ENCODE data around the gene PRDM7. TPM values are rescaled to one million over a fixed set of nuclear protein-coding genes. Genes with fewer than 3 reads are reported as not detected.

Gene PRDM7
- total RNA-seq, 1 experiment from 2014 or later = not detected

DNA sequence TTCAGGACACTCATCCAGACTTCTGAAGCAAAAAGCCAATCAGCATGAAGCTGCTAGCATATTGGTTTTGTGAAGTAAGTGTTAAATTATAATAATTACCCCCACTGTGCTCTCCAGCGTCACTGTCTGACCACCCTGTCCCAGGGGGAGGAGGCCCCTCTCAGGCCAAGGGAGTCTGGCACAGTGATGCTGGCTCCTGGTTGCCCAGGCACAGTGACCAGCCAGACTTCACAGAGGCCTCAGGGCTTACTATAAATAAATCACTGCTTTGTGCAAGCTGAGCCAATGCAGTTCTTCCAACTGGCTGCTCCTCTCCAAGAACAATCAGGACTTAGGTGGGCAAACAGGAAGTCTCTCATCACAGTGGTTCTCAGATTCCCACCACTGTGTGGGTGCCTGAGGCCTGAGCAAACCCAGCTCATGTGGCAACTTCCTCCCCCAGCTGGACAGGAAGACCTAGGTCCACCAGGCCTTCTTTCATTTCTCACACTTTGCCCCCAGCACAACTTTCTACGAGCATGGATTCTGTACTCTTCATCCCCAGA, 56.2 kb downstream of the PRDM7 start:
- Mint-ChIP-seq H3K9me3 (ENCODE audit: unreplicated experiment) (no peaks in the 10 kb centered on the region), H3K36me3 (ENCODE audit: insufficient read depth, unreplicated experiment) (peaks cover 43% of the 10 kb centered on the region), H3K27ac (ENCODE audit: unreplicated experiment) (peak overlapping the region; percentile 99), H3K27me3 (ENCODE audit: insufficient read depth, unreplicated experiment) (no peaks in the 10 kb centered on the region), H3K4me3 (ENCODE audit: unreplicated experiment) (peak overlapping the region; percentile 92), H3K4me1 (ENCODE audit: low read depth, unreplicated experiment) (peaks cover 26% of the 10 kb centered on the region)
- no peaks in the 10 kb centered on the region for H3K27me3 ChIP-seq (replicated peaks; ENCODE audit: control insufficient read depth, insufficient read depth, low read length)
- POLR2A ChIA-PET = interaction anchor here (0.5 to 0.9 kb wide), 2 partner anchors 96 to 128 kb away, joined by 3 to 4 read pairs; no protein-coding TSS in a partner anchor
- TF ChIP-seq, protein P1, sequence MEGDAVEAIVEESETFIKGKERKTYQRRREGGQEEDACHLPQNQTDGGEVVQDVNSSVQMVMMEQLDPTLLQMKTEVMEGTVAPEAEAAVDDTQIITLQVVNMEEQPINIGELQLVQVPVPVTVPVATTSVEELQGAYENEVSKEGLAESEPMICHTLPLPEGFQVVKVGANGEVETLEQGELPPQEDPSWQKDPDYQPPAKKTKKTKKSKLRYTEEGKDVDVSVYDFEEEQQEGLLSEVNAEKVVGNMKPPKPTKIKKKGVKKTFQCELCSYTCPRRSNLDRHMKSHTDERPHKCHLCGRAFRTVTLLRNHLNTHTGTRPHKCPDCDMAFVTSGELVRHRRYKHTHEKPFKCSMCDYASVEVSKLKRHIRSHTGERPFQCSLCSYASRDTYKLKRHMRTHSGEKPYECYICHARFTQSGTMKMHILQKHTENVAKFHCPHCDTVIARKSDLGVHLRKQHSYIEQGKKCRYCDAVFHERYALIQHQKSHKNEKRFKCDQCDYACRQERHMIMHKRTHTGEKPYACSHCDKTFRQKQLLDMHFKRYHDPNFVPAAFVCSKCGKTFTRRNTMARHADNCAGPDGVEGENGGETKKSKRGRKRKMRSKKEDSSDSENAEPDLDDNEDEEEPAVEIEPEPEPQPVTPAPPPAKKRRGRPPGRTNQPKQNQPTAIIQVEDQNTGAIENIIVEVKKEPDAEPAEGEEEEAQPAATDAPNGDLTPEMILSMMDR (IDR thresholded peaks at IDR 0.05; ENCODE audit: insufficient read depth in 1 of 2, low read depth in 1 of 2, low read length in 1 of 2, severe bottlenecking in 1 of 2, unreplicated experiment in 1 of 2) = no peak
- peaks cover 34% of the 10 kb centered on the region for H3K4me1 ChIP-seq
- no peak for DNase-seq
- no TSS peak for BruUV-seq (replicated peaks)
- H3K36me3 ChIP-seq (ENCODE audit: control insufficient read depth, insufficient read depth, low read length) = peaks cover 1% of the 10 kb centered on the region; the same call in 1 of the 2 replicates
- CTCF ChIA-PET = no interaction called here
- no peak overlapping the region for H3K4me3 ChIP-seq (ENCODE audit: low read depth, low read length)
- intact Hi-C loops (cut with micrococcal nuclease; ENCODE audit: unreplicated experiment) = no loop called here
- H3K9me3 ChIP-seq = no peaks in the 10 kb centered on the region

DNA sequence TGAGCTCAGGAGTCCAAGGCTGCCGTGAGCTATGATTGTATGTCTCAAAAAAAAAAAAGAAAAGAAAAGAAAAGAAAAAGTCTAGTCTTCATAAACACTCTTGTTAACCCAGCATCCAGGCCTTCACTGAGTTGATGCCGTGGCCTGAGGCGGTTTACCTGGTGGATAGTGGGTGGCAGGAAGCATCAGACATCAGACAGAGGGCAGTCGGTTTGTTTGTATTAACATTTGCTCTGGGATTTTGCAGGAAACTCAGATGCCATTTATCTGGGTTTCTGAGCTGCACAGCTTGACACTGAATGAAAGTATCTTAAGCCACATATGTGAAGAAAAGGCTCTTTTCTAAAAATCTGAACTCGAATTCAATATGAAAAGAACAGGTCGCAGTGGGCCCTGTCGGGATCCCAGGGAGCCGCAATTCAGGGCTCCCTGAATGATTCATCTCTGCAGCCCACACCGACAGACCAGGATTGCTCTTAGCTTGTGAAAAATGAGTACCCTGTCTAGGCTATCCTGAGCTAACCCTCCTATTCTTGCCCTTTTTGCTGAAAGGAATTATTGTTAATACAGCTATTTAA, 56.8 kb downstream of the PRDM7 start:
- DNase-seq = no peak
- H3K4me1 Mint-ChIP-seq (ENCODE audit: low read depth, unreplicated experiment) = peaks cover 26% of the 10 kb centered on the region
- H3K27me3 ChIP-seq (replicated peaks; ENCODE audit: control insufficient read depth, insufficient read depth, low read length) = no peaks in the 10 kb centered on the region
- POLR2A ChIA-PET = interaction anchor here (0.5 kb wide), 1 partner anchor 128 kb away, joined by 4 read pairs; no protein-coding TSS in a partner anchor
- BruUV-seq (replicated peaks) = TSS peak; percentile 77
- no peaks in the 10 kb centered on the region for H3K9me3 ChIP-seq
- no peaks in the 10 kb centered on the region for H3K27me3 Mint-ChIP-seq (ENCODE audit: insufficient read depth, unreplicated experiment)
- TF ChIP-seq, protein P1 (IDR thresholded peaks at IDR 0.05; ENCODE audit: insufficient read depth in 1 of 2, low read depth in 1 of 2, low read length in 1 of 2, severe bottlenecking in 1 of 2, unreplicated experiment in 1 of 2) = no peak
- no peaks in the 10 kb centered on the region for H3K9me3 Mint-ChIP-seq (ENCODE audit: unreplicated experiment)
- peaks cover 1% of the 10 kb centered on the region for H3K36me3 ChIP-seq (ENCODE audit: control insufficient read depth, insufficient read depth, low read length)
- CTCF ChIA-PET = interaction anchor here (0.8 to 1.0 kb wide), 2 partner anchors 43 to 97 kb away, joined by 3 to 4 read pairs; partner anchors contain the start of gene TUBB3
- peak overlapping the region; percentile 88 for H3K4me3 ChIP-seq (ENCODE audit: low read depth, low read length)
- intact Hi-C loops (cut with micrococcal nuclease; ENCODE audit: unreplicated experiment) = no loop called here
- H3K4me3 Mint-ChIP-seq (ENCODE audit: unreplicated experiment) = peak overlapping the region; percentile 92
- peak overlapping the region; percentile 99 for H3K27ac Mint-ChIP-seq (ENCODE audit: unreplicated experiment)
- H3K4me1 ChIP-seq = peaks cover 34% of the 10 kb centered on the region
- H3K36me3 Mint-ChIP-seq (ENCODE audit: insufficient read depth, unreplicated experiment) = peaks cover 46% of the 10 kb centered on the region

DNA sequence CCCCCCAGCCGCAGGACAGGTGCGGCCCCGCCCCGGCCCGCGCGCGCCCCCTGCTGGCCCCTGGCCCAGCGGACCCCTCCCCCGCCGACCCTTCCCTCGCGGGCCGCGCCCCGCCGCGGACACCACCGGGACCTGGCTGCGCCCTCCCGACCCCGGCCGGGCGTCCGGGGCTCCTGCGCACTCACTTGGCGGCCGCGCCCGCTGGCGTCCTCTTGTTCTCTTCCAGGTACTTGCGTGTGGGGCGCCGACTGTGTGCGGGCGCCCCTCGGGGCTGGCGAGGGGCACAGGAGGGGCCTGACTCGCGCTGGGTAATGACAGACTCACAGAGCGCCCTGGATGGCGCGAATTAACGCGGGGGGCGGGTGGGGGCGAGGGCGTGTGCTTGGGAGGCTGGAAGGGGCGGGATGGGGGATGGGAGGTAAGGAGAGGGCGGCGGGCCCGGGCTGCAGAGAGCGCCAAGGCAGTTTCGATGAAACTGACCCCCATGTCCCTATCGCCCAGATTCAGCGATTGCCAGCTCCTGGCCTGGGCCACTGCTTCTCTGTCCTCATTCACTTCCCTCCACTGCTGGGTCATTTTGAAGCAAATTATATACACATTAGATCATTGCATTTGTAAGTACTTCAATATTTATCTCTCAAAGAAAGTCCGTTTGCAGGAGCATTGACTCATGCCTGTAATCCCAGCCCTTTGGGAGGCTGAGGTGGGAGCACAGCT, 57.4 kb downstream of the PRDM7 start:
- Histone ChIP-seq H3K9me3 (no peaks in the 10 kb centered on the region), H3K36me3 (ENCODE audit: control insufficient read depth, insufficient read depth, low read length) (peaks cover 1% of the 10 kb centered on the region), H3K4me1 (peaks cover 34% of the 10 kb centered on the region), H3K27me3 (replicated peaks; ENCODE audit: control insufficient read depth, insufficient read depth, low read length) (no peaks in the 10 kb centered on the region), H3K4me3 (ENCODE audit: low read depth, low read length) (peak overlapping the region; percentile 88)
- H3K27ac Mint-ChIP-seq (ENCODE audit: unreplicated experiment) = peak overlapping the region; percentile 99
- CTCF ChIA-PET = interaction anchor here (0.6 to 1.4 kb wide), 5 partner anchors 28 to 97 kb away, joined by 3 to 6 read pairs (median 3); partner anchors contain the start of gene TUBB3
- peak; percentile 82 to 91 for DNase-seq
- no peaks in the 10 kb centered on the region for H3K27me3 Mint-ChIP-seq (ENCODE audit: insufficient read depth, unreplicated experiment)
- no TSS peak for BruUV-seq (replicated peaks)
- H3K9me3 Mint-ChIP-seq (ENCODE audit: unreplicated experiment) = no peaks in the 10 kb centered on the region
- peak overlapping the region; percentile 92 for H3K4me3 Mint-ChIP-seq (ENCODE audit: unreplicated experiment)
- H3K36me3 Mint-ChIP-seq (ENCODE audit: insufficient read depth, unreplicated experiment) = peaks cover 51% of the 10 kb centered on the region
- POLR2A ChIA-PET = interaction anchor here (1.1 kb wide), 1 partner anchor 146 kb away, joined by 5 read pairs; no protein-coding TSS in a partner anchor
- H3K4me1 Mint-ChIP-seq (ENCODE audit: low read depth, unreplicated experiment) = peaks cover 26% of the 10 kb centered on the region
- TF ChIP-seq, protein P1 (IDR thresholded peaks at IDR 0.05; ENCODE audit: insufficient read depth in 1 of 2, low read depth in 1 of 2, low read length in 1 of 2, severe bottlenecking in 1 of 2, unreplicated experiment in 1 of 2) = peak in 1 of 2 experiments; percentile 43
- intact Hi-C loops (cut with micrococcal nuclease; ENCODE audit: unreplicated experiment) = loop anchor here (2.0 kb wide), 1 partner anchor 47 kb away; no protein-coding TSS in a partner anchor

Measured in Caco-2 (cell line).